HG03354 (cell line): Measurements from ENCODE around the gene NKAIN1.
"Not testable (repeated sequence)": the region's sequence is repeated elsewhere in the genome, so short reads cannot be mapped to it uniquely, and the experiment has no call there.

Experiments
- ATAC-seq: cut with Tn5 transposase; IDR thresholded peaks from one replicate; pipeline ENCODE4 v1.9.1; 2021; ENCODE audit warnings: mild to moderate bottlenecking; ENCODE audit not compliant: unreplicated experiment, poor library complexity, severe bottlenecking

NKAIN1 gene

GRCh38 chr1:31159323-31159722 lies 80.4 kb downstream of the NKAIN1 start:
- no peak for ATAC-seq

- peak; percentile 67 for ATAC-seq
Observed at GRCh38 chr1:31155216-31155806, 84.4 kb downstream of the NKAIN1 start.

GRCh38 chr1:31154632-31155215 lies 85.0 kb downstream of the NKAIN1 start:
- peak; percentile 35 for ATAC-seq

- ATAC-seq = no peak
Observed at GRCh38 chr1:31154000-31154631, 85.6 kb downstream of the NKAIN1 start.

GRCh38 chr1:31153423-31153822 lies 86.3 kb downstream of the NKAIN1 start:
- no peak for ATAC-seq

- no peak for ATAC-seq
Observed at GRCh38 chr1:31152181-31152795, 87.4 kb downstream of the NKAIN1 start.

GRCh38 chr1:31151402-31151801 lies 88.3 kb downstream of the NKAIN1 start:
- no peak for ATAC-seq

GRCh38 chr1:31148409-31148808 lies 91.3 kb downstream of the NKAIN1 start:
- ATAC-seq = no peak

GRCh38 chr1:31145648-31146047 lies 94.0 kb downstream of the NKAIN1 start:
- ATAC-seq = no peak

- ATAC-seq = no peak
Observed at GRCh38 chr1:31144442-31144841, 95.2 kb downstream of the NKAIN1 start.

- no peak for ATAC-seq
Observed at GRCh38 chr1:31143455-31143854, 96.2 kb downstream of the NKAIN1 start.

- ATAC-seq = no peak
Observed at GRCh38 chr1:31142406-31142805, 97.3 kb downstream of the NKAIN1 start.

- ATAC-seq = no peak
Observed at GRCh38 chr1:31140299-31140698, 99.4 kb downstream of the NKAIN1 start.

GRCh38 chr1:31138797-31139521 lies 100.7 kb downstream of the NKAIN1 start:
- not testable (repeated sequence) for ATAC-seq

- ATAC-seq = not testable (repeated sequence)
Observed at GRCh38 chr1:31137873-31138272, 101.8 kb downstream of the NKAIN1 start.

GRCh38 chr1:31135973-31136600 lies 103.6 kb downstream of the NKAIN1 start:
- ATAC-seq = no peak

GRCh38 chr1:31133368-31133767 lies 106.3 kb downstream of the NKAIN1 start:
- ATAC-seq = no peak
